Measurements from ENCODE around the gene RIC1.
"Not testable (repeated sequence)": the region's sequence is repeated elsewhere in the genome, so short reads cannot be mapped to it uniquely, and the experiment has no call there.

The RIC1 gene

GRCh38 chr9:5786370-5787127 is 157.6 kb downstream of the RIC1 start:
- Histone ChIP-seq H3K36me3 (ENCODE audit: control insufficient read depth, insufficient read depth, low read length) (peaks cover 11% of the 10 kb centered on the region), H3K9ac (ENCODE audit: low read length) (no peak overlapping the region)

GRCh38 chr9:5787220-5787619 is 158.3 kb downstream of the RIC1 start:
- Histone ChIP-seq H3K4me3 (ENCODE audit: low read length) (no peak overlapping the region), H3K36me3 (ENCODE audit: control insufficient read depth, insufficient read depth, low read length) (peaks cover 11% of the 10 kb centered on the region), H3K9me3 (ENCODE audit: control insufficient read depth, low read length) (no peaks in the 10 kb centered on the region), H3K9ac (ENCODE audit: low read length) (no peak overlapping the region), H3K4me1 (ENCODE audit: control insufficient read depth, insufficient read depth, low read length) (no peaks in the 10 kb centered on the region), H3K27me3 (ENCODE audit: control insufficient read depth, insufficient read depth, low read length) (no peaks in the 10 kb centered on the region)

More at GRCh38 chr9:5786370-5787127, 157.6 kb downstream of the RIC1 start:
- H3K9me3 ChIP-seq (ENCODE audit: control insufficient read depth, low read length) = no peaks in the 10 kb centered on the region
- H3K27me3 ChIP-seq (ENCODE audit: control insufficient read depth, insufficient read depth, low read length) = no peaks in the 10 kb centered on the region
- no peak overlapping the region for H3K4me3 ChIP-seq (ENCODE audit: low read length)
- H3K4me1 ChIP-seq (ENCODE audit: control insufficient read depth, insufficient read depth, low read length) = no peaks in the 10 kb centered on the region

- H3K9ac ChIP-seq (ENCODE audit: low read length) = no peak overlapping the region
These were observed 158.9 kb downstream of the RIC1 start for GRCh38 chr9:5787759-5788302.

GRCh38 chr9:5789489-5789888 is 160.6 kb downstream of the RIC1 start:
- H3K9ac ChIP-seq (ENCODE audit: low read length) = no peak overlapping the region
- H3K36me3 ChIP-seq (ENCODE audit: control insufficient read depth, insufficient read depth, low read length) = peaks cover 11% of the 10 kb centered on the region
- no peaks in the 10 kb centered on the region for H3K27me3 ChIP-seq (ENCODE audit: control insufficient read depth, insufficient read depth, low read length)
- H3K4me1 ChIP-seq (ENCODE audit: control insufficient read depth, insufficient read depth, low read length) = no peaks in the 10 kb centered on the region
- no peaks in the 10 kb centered on the region for H3K9me3 ChIP-seq (ENCODE audit: control insufficient read depth, low read length)
- H3K4me3 ChIP-seq (ENCODE audit: low read length) = no peak overlapping the region

More at GRCh38 chr9:5787759-5788302, 158.9 kb downstream of the RIC1 start:
- Histone ChIP-seq H3K4me3 (ENCODE audit: low read length) (no peak overlapping the region), H3K36me3 (ENCODE audit: control insufficient read depth, insufficient read depth, low read length) (peaks cover 11% of the 10 kb centered on the region), H3K9me3 (ENCODE audit: control insufficient read depth, low read length) (no peaks in the 10 kb centered on the region), H3K4me1 (ENCODE audit: control insufficient read depth, insufficient read depth, low read length) (no peaks in the 10 kb centered on the region), H3K27me3 (ENCODE audit: control insufficient read depth, insufficient read depth, low read length) (no peaks in the 10 kb centered on the region)

- Histone ChIP-seq H3K4me1 (ENCODE audit: control insufficient read depth, insufficient read depth, low read length) (no peaks in the 10 kb centered on the region), H3K27me3 (ENCODE audit: control insufficient read depth, insufficient read depth, low read length) (no peaks in the 10 kb centered on the region), H3K36me3 (ENCODE audit: control insufficient read depth, insufficient read depth, low read length) (peaks cover 11% of the 10 kb centered on the region), H3K4me3 (ENCODE audit: low read length) (no peak overlapping the region), H3K9me3 (ENCODE audit: control insufficient read depth, low read length) (no peaks in the 10 kb centered on the region), H3K9ac (ENCODE audit: low read length) (no peak overlapping the region)
These were observed 162.0 kb downstream of the RIC1 start for GRCh38 chr9:5790923-5791322.

- Histone ChIP-seq H3K4me3 (ENCODE audit: low read length) (no peak overlapping the region), H3K9ac (ENCODE audit: low read length) (no peak overlapping the region), H3K4me1 (ENCODE audit: control insufficient read depth, insufficient read depth, low read length) (no peaks in the 10 kb centered on the region), H3K9me3 (ENCODE audit: control insufficient read depth, low read length) (no peaks in the 10 kb centered on the region), H3K27me3 (ENCODE audit: control insufficient read depth, insufficient read depth, low read length) (no peaks in the 10 kb centered on the region), H3K36me3 (ENCODE audit: control insufficient read depth, insufficient read depth, low read length) (peaks cover 9% of the 10 kb centered on the region)
These were observed 163.0 kb downstream of the RIC1 start for GRCh38 chr9:5791870-5792269.

GRCh38 chr9:5793812-5794211 is 164.9 kb downstream of the RIC1 start:
- H3K9me3 ChIP-seq (ENCODE audit: control insufficient read depth, low read length) = no peaks in the 10 kb centered on the region
- H3K36me3 ChIP-seq (ENCODE audit: control insufficient read depth, insufficient read depth, low read length) = no peaks in the 10 kb centered on the region
- no peaks in the 10 kb centered on the region for H3K4me1 ChIP-seq (ENCODE audit: control insufficient read depth, insufficient read depth, low read length)
- H3K27me3 ChIP-seq (ENCODE audit: control insufficient read depth, insufficient read depth, low read length) = no peaks in the 10 kb centered on the region
- no peak overlapping the region for H3K4me3 ChIP-seq (ENCODE audit: low read length)
- no peak overlapping the region for H3K9ac ChIP-seq (ENCODE audit: low read length)

- no peaks in the 10 kb centered on the region for H3K9me3 ChIP-seq (ENCODE audit: control insufficient read depth, low read length)
- no peak overlapping the region for H3K4me3 ChIP-seq (ENCODE audit: low read length)
- no peaks in the 10 kb centered on the region for H3K36me3 ChIP-seq (ENCODE audit: control insufficient read depth, insufficient read depth, low read length)
- H3K27me3 ChIP-seq (ENCODE audit: control insufficient read depth, insufficient read depth, low read length) = no peaks in the 10 kb centered on the region
- no peak overlapping the region for H3K9ac ChIP-seq (ENCODE audit: low read length)
- no peaks in the 10 kb centered on the region for H3K4me1 ChIP-seq (ENCODE audit: control insufficient read depth, insufficient read depth, low read length)
These were observed 167.4 kb downstream of the RIC1 start for GRCh38 chr9:5796298-5796697.

- H3K9ac ChIP-seq (ENCODE audit: low read length) = no peak overlapping the region
- no peaks in the 10 kb centered on the region for H3K9me3 ChIP-seq (ENCODE audit: control insufficient read depth, low read length)
- no peaks in the 10 kb centered on the region for H3K27me3 ChIP-seq (ENCODE audit: control insufficient read depth, insufficient read depth, low read length)
- no peak overlapping the region for H3K4me3 ChIP-seq (ENCODE audit: low read length)
- H3K36me3 ChIP-seq (ENCODE audit: control insufficient read depth, insufficient read depth, low read length) = no peaks in the 10 kb centered on the region
- no peaks in the 10 kb centered on the region for H3K4me1 ChIP-seq (ENCODE audit: control insufficient read depth, insufficient read depth, low read length)
These were observed 169.7 kb downstream of the RIC1 start for GRCh38 chr9:5798581-5798980.

GRCh38 chr9:5799314-5799713 is 170.4 kb downstream of the RIC1 start:
- no peaks in the 10 kb centered on the region for H3K27me3 ChIP-seq (ENCODE audit: control insufficient read depth, insufficient read depth, low read length)
- H3K4me1 ChIP-seq (ENCODE audit: control insufficient read depth, insufficient read depth, low read length) = no peaks in the 10 kb centered on the region
- H3K36me3 ChIP-seq (ENCODE audit: control insufficient read depth, insufficient read depth, low read length) = peaks cover 3% of the 10 kb centered on the region
- no peaks in the 10 kb centered on the region for H3K9me3 ChIP-seq (ENCODE audit: control insufficient read depth, low read length)
- no peak overlapping the region for H3K9ac ChIP-seq (ENCODE audit: low read length)
- no peak overlapping the region for H3K4me3 ChIP-seq (ENCODE audit: low read length)

- H3K36me3 ChIP-seq (ENCODE audit: control insufficient read depth, insufficient read depth, low read length); H3K4me3 ChIP-seq (ENCODE audit: low read length); H3K9ac ChIP-seq (ENCODE audit: low read length); H3K27me3 ChIP-seq (ENCODE audit: control insufficient read depth, insufficient read depth, low read length); H3K9me3 ChIP-seq (ENCODE audit: control insufficient read depth, low read length); H3K4me1 ChIP-seq (ENCODE audit: control insufficient read depth, insufficient read depth, low read length): not testable (repeated sequence)
These were observed 171.5 kb downstream of the RIC1 start for GRCh38 chr9:5800378-5800777.

GRCh38 chr9:5800969-5801738 is 172.2 kb downstream of the RIC1 start:
- Histone ChIP-seq H3K4me1 (ENCODE audit: control insufficient read depth, insufficient read depth, low read length) (no peaks in the 10 kb centered on the region), H3K27me3 (ENCODE audit: control insufficient read depth, insufficient read depth, low read length) (no peaks in the 10 kb centered on the region), H3K9me3 (ENCODE audit: control insufficient read depth, low read length) (no peaks in the 10 kb centered on the region), H3K36me3 (ENCODE audit: control insufficient read depth, insufficient read depth, low read length) (peaks cover 4% of the 10 kb centered on the region), H3K4me3 (ENCODE audit: low read length) (no peak overlapping the region), H3K9ac (ENCODE audit: low read length) (no peak overlapping the region)
